Hematopoietic multipotent progenitor cell treated with erythropoietin and hydrocortisone succinate and interleukin-3 and kit ligand, for 4 days (in vitro differentiated cells): Measurements from ENCODE around the gene VN1R5.
"Not testable (repeated sequence)": the region's sequence is repeated elsewhere in the genome, so short reads cannot be mapped to it uniquely, and the experiment has no call there.

Experiments used
- DNase-seq: peaks from one replicate; pipeline ENCODE4 v3.0.0-alpha.2; 2015

VN1R5 gene

DNA sequence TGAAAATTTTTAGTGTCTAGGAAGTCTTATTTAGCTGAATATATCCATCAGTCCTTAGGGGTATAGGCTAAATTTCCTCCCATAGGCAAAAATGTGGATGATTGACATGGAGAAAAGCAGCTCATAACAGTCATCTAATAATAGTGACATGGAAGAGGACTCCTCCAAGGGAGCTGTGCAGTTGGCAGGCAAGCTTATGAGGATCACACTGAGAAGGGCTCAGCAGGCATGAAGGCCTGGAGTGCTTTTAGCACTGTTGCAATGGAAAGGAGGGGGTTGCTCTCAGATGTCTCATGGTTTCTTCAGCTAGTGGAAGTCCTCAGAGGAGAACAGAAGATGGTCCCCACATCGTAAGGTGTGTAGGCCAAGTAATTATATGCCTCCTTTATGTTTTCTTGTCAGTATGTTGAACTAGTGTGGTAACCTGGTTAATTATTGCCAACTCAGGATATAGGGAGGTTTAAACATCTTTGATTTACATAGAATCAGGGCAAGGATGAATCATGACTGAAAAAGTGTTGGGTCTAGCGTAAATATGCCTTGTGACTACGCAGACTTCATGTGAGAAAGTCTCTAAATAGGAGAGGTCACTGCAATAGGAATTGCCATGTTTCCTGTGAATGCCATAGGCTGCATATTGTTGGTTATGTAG, 18.9 kb downstream of the VN1R5 start:
- no peak for DNase-seq

GRCh38 chr1:247277191-247277590, 21.3 kb downstream of the VN1R5 start:
- no peak for DNase-seq

GRCh38 chr1:247281001-247281574, 25.2 kb downstream of the VN1R5 start:
- DNase-seq: no peak

GRCh38 chr1:247286134-247286670, 30.3 kb downstream of the VN1R5 start:
- DNase-seq: no peak

- no peak for DNase-seq
These were observed 31.6 kb downstream of the VN1R5 start for GRCh38 chr1:247287460-247287859.

GRCh38 chr1:247288341-247288740, 32.5 kb downstream of the VN1R5 start:
- DNase-seq: no peak

DNA sequence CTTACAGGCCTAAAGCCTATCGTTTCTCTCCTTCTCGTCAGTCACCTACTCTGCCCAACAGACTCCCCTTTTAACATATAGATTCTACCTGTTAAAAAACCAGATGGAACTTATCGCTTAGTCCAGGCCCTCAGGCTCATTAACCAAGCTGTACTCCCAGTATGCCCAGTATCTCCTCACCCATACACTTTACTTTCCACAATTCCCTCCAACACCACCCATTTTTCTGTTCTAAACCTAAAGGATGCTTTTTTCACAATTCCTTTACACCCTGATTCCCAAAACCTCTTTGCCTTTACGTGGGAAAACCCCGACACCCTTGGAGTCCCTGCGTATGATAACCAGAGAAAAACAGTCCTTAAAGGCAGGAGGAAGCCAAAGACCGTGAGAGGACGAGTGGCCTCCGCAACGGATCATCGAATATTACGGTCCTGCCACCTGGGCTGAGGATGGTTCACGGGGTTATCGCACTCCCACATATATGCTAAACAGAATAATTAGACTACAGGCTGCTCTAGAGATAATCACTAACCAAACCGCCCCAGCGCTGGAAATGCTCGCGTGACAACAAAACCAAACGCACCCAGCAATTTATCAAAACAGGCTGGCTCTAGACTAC, 33.5 kb downstream of the VN1R5 start:
- not testable (repeated sequence) for DNase-seq

- DNase-seq: no peak
These were observed 34.7 kb downstream of the VN1R5 start for GRCh38 chr1:247290576-247290975.

DNA sequence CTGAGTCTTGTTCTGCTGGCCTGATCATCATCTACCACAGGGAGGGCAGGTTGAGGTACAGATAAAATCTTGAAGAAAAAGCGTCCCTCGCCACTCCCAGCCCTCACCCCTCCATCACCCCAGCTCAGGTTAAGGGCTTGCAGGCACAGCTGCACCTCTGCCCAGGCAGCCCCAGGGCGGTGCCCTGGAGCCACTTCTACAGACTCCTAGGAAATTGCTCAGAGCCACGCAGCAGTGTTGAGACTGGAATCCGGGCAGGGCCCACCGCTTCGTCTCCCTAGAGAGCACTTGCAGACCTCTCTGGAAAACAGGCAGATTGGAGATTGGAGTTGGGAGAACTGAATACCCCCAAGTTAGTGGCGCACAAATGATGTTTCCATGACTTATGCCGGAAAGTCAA, 35.3 kb downstream of the VN1R5 start:
- DNase-seq: no peak

GRCh38 chr1:247291833-247292561, 36.1 kb downstream of the VN1R5 start:
- peak; percentile 47 for DNase-seq

- no peak for DNase-seq
These were observed 37.2 kb downstream of the VN1R5 start for GRCh38 chr1:247293047-247293446.

DNA sequence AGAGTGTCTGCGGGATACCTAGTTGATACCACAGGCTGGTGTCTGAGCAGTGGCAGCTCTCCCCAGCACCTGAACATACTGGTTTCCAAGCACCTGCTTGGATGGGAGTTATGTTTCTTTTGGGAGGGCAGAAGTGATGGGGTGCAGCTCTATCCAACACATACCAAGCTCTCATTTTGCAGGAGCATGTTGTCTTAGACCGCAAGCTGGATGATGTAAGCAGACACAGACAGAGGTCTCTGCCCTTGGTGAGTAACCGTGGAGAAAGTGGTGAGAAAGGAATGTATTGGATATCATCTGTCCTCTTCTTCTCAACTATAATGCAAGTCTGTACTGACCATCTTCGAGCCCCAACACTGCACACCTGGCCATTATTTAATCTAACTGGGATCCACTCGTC, 38.4 kb downstream of the VN1R5 start:
- DNase-seq: no peak

GRCh38 chr1:247295274-247295684, 39.4 kb downstream of the VN1R5 start:
- DNase-seq: no peak

GRCh38 chr1:247295746-247296145, 39.9 kb downstream of the VN1R5 start:
- no peak for DNase-seq

DNA sequence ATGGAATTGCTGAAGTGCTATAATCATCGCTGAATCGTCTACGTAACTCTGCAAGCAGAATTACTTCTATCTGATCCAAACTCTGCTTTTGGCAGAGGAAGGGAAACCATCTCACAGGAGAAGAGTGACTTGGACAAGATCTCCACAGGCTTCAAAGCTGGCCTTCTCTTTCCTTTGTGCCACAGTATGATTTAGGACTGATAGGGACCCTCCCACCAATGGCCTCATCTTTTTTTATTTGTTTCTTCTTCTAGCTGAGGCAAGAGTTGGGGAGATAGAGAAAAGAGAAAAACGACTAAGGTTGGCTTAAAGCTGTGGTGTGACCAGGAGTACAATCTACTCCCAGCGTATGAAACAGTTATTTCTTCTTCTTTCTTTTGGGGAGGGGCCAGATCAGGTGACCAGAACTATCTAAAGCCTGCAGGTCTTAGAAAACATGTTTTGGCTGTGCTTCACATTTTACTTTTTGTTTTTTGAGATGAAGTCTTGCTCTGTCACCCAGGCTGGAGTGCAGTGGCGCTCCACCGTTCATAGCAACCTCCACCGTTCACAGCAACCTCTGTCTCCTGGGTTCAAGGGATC, 40.8 kb downstream of the VN1R5 start:
- peak; percentile 12 for DNase-seq

GRCh38 chr1:247297263-247298123, 41.6 kb downstream of the VN1R5 start:
- no peak for DNase-seq

GRCh38 chr1:247298124-247298481, 42.2 kb downstream of the VN1R5 start:
- DNase-seq: no peak

DNA sequence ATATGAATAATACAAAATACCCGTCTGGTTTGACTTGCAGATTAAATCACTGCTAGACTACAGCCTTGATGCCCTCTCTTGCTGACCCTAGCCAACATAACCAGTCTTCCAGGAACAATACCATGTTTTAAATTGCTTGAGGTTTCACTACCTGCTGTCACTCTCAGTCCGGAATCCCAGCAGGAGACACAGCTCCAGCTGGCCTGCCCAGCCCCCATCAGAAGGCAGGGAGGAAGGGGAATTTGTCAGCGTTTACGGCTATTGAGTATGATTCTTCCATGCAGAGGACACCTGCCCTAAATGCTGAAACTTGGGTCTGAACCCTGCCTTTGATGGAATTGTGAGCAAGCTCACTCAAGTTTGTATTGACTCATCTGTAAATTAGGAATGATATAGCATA, 42.8 kb downstream of the VN1R5 start:
- no peak for DNase-seq

- no peak for DNase-seq
These were observed 44.0 kb downstream of the VN1R5 start for GRCh38 chr1:247299723-247300381.

- DNase-seq: no peak
These were observed 44.8 kb downstream of the VN1R5 start for GRCh38 chr1:247300491-247301175.

- DNase-seq: no peak
These were observed 45.3 kb downstream of the VN1R5 start for GRCh38 chr1:247301176-247301540.
